ENCODE data around the gene SAP130. TPM values are rescaled to one million over a fixed set of nuclear protein-coding genes. Genes with fewer than 3 reads are reported as not detected.

SAP130 gene
- total RNA-seq, 1 experiment from 2014 or later = 45.6 TPM

GRCh38 chr2:128037649-128038048, 9.8 kb upstream of the SAP130 start:
- Histone ChIP-seq H3K56ac (ENCODE audit: insufficient read length, low read depth, low read length) (no peak overlapping the region), H3K9me3 (ENCODE audit: control insufficient read depth, low read depth, low read length) (peaks cover 7% of the 10 kb centered on the region), H2BK20ac (ENCODE audit: low read depth, low read length, poor library complexity, severe bottlenecking) (no peak overlapping the region), H2BK5ac (ENCODE audit: insufficient read length, low read length) (no peak overlapping the region), H2BK15ac (ENCODE audit: low read depth, low read length) (no peak overlapping the region), H3K27me3 (ENCODE audit: insufficient read depth, low read length) (no peaks in the 10 kb centered on the region; the same call in 1 of the 2 replicates), H3K18ac (ENCODE audit: insufficient read length, low read depth, low read length) (no peak overlapping the region), H4K5ac (ENCODE audit: insufficient read length, low read depth, low read length) (no peak overlapping the region), H3K9ac (ENCODE audit: extremely low read depth, insufficient read length, low read length) (no peak overlapping the region), H4K8ac (replicated peaks; ENCODE audit: insufficient read length, low read depth, low read length) (no peak overlapping the region), H4K91ac (ENCODE audit: insufficient read length, low read depth, low read length) (no peak overlapping the region), H3K4ac (ENCODE audit: low read depth, low read length) (no peak overlapping the region), H2AFZ (ENCODE audit: low read length) (no peak overlapping the region), H4K20me1 (ENCODE audit: control insufficient read depth, insufficient read depth, insufficient read length) (no peaks in the 10 kb centered on the region), H3K23me2 (ENCODE audit: insufficient read length, low read depth, low read length, poor library complexity, severe bottlenecking) (no peaks in the 10 kb centered on the region), H2AK5ac (ENCODE audit: insufficient read length, low read length) (no peak overlapping the region), H3K4me2 (ENCODE audit: insufficient read depth, insufficient read length, low read length) (no peak overlapping the region), H3K14ac (ENCODE audit: insufficient read depth, low read length) (no peak overlapping the region), H3K4me1 (ENCODE audit: insufficient read depth, low read length) (no peaks in the 10 kb centered on the region), H3T11ph (ENCODE audit: low read length) (no peak overlapping the region), H2BK120ac (ENCODE audit: low read depth, low read length, poor library complexity, severe bottlenecking) (no peak overlapping the region), H3K79me1 (ENCODE audit: insufficient read depth, low read depth, low read length, poor library complexity, severe bottlenecking) (no peaks in the 10 kb centered on the region), H3K79me2 (ENCODE audit: insufficient read depth, low read length) (no peaks in the 10 kb centered on the region), H3K23ac (ENCODE audit: insufficient read length, low read depth, low read length) (no peak overlapping the region), H3K27ac (ENCODE audit: insufficient read length, low read depth, low read length) (no peak overlapping the region), H2BK12ac (ENCODE audit: insufficient read length, low read depth, low read length) (no peak overlapping the region)
- peak; percentile 42 for DNase-seq
- peaks cover 13% of the 10 kb centered on the region for H3K27me3 Mint-ChIP-seq (ENCODE audit: low read depth)
- H3K36me3 Mint-ChIP-seq (ENCODE audit: insufficient read depth in 1 of 3, low read depth in 3 of 3) = peaks cover 1 to 18% (median 12%) of the 10 kb centered on the region in 3 experiments; a peak in 5 of 7 replicates
- H3K27ac Mint-ChIP-seq = no peak overlapping the region
- peak; percentile 57 for TF ChIP-seq CTCF (conservative IDR thresholded peaks at IDR 0.05)
- H3K4me3 Mint-ChIP-seq = no peak overlapping the region
- H3K4me1 Mint-ChIP-seq = no peaks in the 10 kb centered on the region
- no CpG with 5 or more reads among the region's 5 CpGs for WGBS (ENCODE audit: extremely low coverage, insufficient read length, low lambda C conversion rate)
- H3K9me3 Mint-ChIP-seq = peaks cover 36 to 39% of the 10 kb centered on the region in 2 experiments

Measured in H9 (cell line).